ENCODE data around the gene GKN1.
A peak's percentile ranks its signal among the peaks of the same experiment; 100 is the strongest.

Gene GKN1

GRCh38 chr2:68992341-68992740, 17.9 kb downstream of the GKN1 start:
- H3K23ac ChIP-seq (ENCODE audit: low read length) = no peak overlapping the region
- H2BK5ac ChIP-seq (ENCODE audit: low read length) = no peak overlapping the region
- no peak overlapping the region for H2BK120ac ChIP-seq (ENCODE audit: low read depth, low read length)
- no peak overlapping the region for H3K9ac ChIP-seq (ENCODE audit: low read length)
- no peaks in the 10 kb centered on the region for H3K27me3 ChIP-seq (ENCODE audit: insufficient read depth, low read length, poor library complexity)
- H3K4me2 ChIP-seq (ENCODE audit: low read length) = no peak overlapping the region
- no peak overlapping the region for H3K56ac ChIP-seq (ENCODE audit: low read length)
- no peak overlapping the region for H3K18ac ChIP-seq (ENCODE audit: low read length)
- no peak overlapping the region for H4K8ac ChIP-seq (ENCODE audit: low read depth, low read length)
- no peaks in the 10 kb centered on the region for H3K36me3 ChIP-seq (ENCODE audit: control insufficient read depth, insufficient read depth, low read length)
- WGBS (ENCODE audit: extremely low coverage, insufficient coverage, low lambda C conversion rate) = no CpG with 5 or more reads among the region's 5 CpGs
- no peaks in the 10 kb centered on the region for H3K79me2 ChIP-seq (ENCODE audit: control insufficient read depth, insufficient read depth, low read length)
- no peak overlapping the region for H3K27ac ChIP-seq (ENCODE audit: low read depth, low read length)
- no peak overlapping the region for H2AK5ac ChIP-seq (ENCODE audit: low read length)
- no peak overlapping the region for H2BK15ac ChIP-seq (replicated peaks; ENCODE audit: low read depth)
- no peak overlapping the region for H3K4me3 ChIP-seq (ENCODE audit: low read length)
- H3K79me1 ChIP-seq (ENCODE audit: low read length) = no peaks in the 10 kb centered on the region
- H3K4ac ChIP-seq (ENCODE audit: low read depth, low read length) = no peak overlapping the region
- H3K4me1 ChIP-seq (ENCODE audit: control insufficient read depth, low read depth, low read length) = no peaks in the 10 kb centered on the region
- H4K5ac ChIP-seq (ENCODE audit: low read length) = no peak overlapping the region
- no peak for DNase-seq

- DNase-seq = no peak
- no peak overlapping the region for H3K23ac ChIP-seq (ENCODE audit: low read length)
- H2BK120ac ChIP-seq (ENCODE audit: low read depth, low read length) = no peak overlapping the region
- no peak overlapping the region for H3K56ac ChIP-seq (ENCODE audit: low read length)
- no peak overlapping the region for H2AK5ac ChIP-seq (ENCODE audit: low read length)
- no peak overlapping the region for H3K27ac ChIP-seq (ENCODE audit: low read depth, low read length)
- H2BK15ac ChIP-seq (replicated peaks; ENCODE audit: low read depth) = no peak overlapping the region
- no peak overlapping the region for H3K4me2 ChIP-seq (ENCODE audit: low read length)
- no peaks in the 10 kb centered on the region for H3K36me3 ChIP-seq (ENCODE audit: control insufficient read depth, insufficient read depth, low read length)
- H4K8ac ChIP-seq (ENCODE audit: low read depth, low read length) = no peak overlapping the region
- no peak overlapping the region for H2BK5ac ChIP-seq (ENCODE audit: low read length)
- no peaks in the 10 kb centered on the region for H3K4me1 ChIP-seq (ENCODE audit: control insufficient read depth, low read depth, low read length)
- no peak overlapping the region for H3K9ac ChIP-seq (ENCODE audit: low read length)
- H3K27me3 ChIP-seq (ENCODE audit: insufficient read depth, low read length, poor library complexity) = no peaks in the 10 kb centered on the region
- H3K79me2 ChIP-seq (ENCODE audit: control insufficient read depth, insufficient read depth, low read length) = no peaks in the 10 kb centered on the region
- H3K18ac ChIP-seq (ENCODE audit: low read length) = no peak overlapping the region
- H3K4me3 ChIP-seq (ENCODE audit: low read length) = no peak overlapping the region
- no peak overlapping the region for H4K5ac ChIP-seq (ENCODE audit: low read length)
- no CpG with 5 or more reads among the region's 3 CpGs for WGBS (ENCODE audit: extremely low coverage, insufficient coverage, low lambda C conversion rate)
- H3K79me1 ChIP-seq (ENCODE audit: low read length) = no peaks in the 10 kb centered on the region
- H3K4ac ChIP-seq (ENCODE audit: low read depth, low read length) = no peak overlapping the region
Observed at GRCh38 chr2:68992933-68993332, 18.5 kb downstream of the GKN1 start.

GRCh38 chr2:68993660-68994059, 19.2 kb downstream of the GKN1 start:
- Histone ChIP-seq H3K79me1 (ENCODE audit: low read length) (no peaks in the 10 kb centered on the region), H3K56ac (ENCODE audit: low read length) (no peak overlapping the region), H3K4ac (ENCODE audit: low read depth, low read length) (no peak overlapping the region), H4K5ac (ENCODE audit: low read length) (no peak overlapping the region), H3K36me3 (ENCODE audit: control insufficient read depth, insufficient read depth, low read length) (no peaks in the 10 kb centered on the region), H2BK15ac (replicated peaks; ENCODE audit: low read depth) (no peak overlapping the region), H3K9ac (ENCODE audit: low read length) (no peak overlapping the region), H3K18ac (ENCODE audit: low read length) (no peak overlapping the region), H2AK5ac (ENCODE audit: low read length) (no peak overlapping the region), H3K79me2 (ENCODE audit: control insufficient read depth, insufficient read depth, low read length) (no peaks in the 10 kb centered on the region), H3K27me3 (ENCODE audit: insufficient read depth, low read length, poor library complexity) (no peaks in the 10 kb centered on the region), H2BK120ac (ENCODE audit: low read depth, low read length) (no peak overlapping the region), H2BK5ac (ENCODE audit: low read length) (no peak overlapping the region), H3K4me2 (ENCODE audit: low read length) (no peak overlapping the region), H3K23ac (ENCODE audit: low read length) (no peak overlapping the region), H3K27ac (ENCODE audit: low read depth, low read length) (no peak overlapping the region), H4K8ac (ENCODE audit: low read depth, low read length) (no peak overlapping the region), H3K4me3 (ENCODE audit: low read length) (no peak overlapping the region), H3K4me1 (ENCODE audit: control insufficient read depth, low read depth, low read length) (no peaks in the 10 kb centered on the region)
- WGBS (ENCODE audit: extremely low coverage, insufficient coverage, low lambda C conversion rate) = no CpG with 5 or more reads among the region's 7 CpGs
- no peak for DNase-seq

- Histone ChIP-seq H3K79me1 (ENCODE audit: low read length) (no peaks in the 10 kb centered on the region), H3K4ac (ENCODE audit: low read depth, low read length) (no peak overlapping the region), H3K18ac (ENCODE audit: low read length) (no peak overlapping the region), H2BK5ac (ENCODE audit: low read length) (no peak overlapping the region), H3K4me1 (ENCODE audit: control insufficient read depth, low read depth, low read length) (no peaks in the 10 kb centered on the region), H2AK5ac (ENCODE audit: low read length) (no peak overlapping the region), H4K5ac (ENCODE audit: low read length) (no peak overlapping the region), H3K23ac (ENCODE audit: low read length) (no peak overlapping the region), H3K27me3 (ENCODE audit: insufficient read depth, low read length, poor library complexity) (no peaks in the 10 kb centered on the region), H3K56ac (ENCODE audit: low read length) (no peak overlapping the region), H3K79me2 (ENCODE audit: control insufficient read depth, insufficient read depth, low read length) (no peaks in the 10 kb centered on the region), H3K27ac (ENCODE audit: low read depth, low read length) (no peak overlapping the region), H4K8ac (ENCODE audit: low read depth, low read length) (no peak overlapping the region), H3K4me2 (ENCODE audit: low read length) (no peak overlapping the region), H2BK120ac (ENCODE audit: low read depth, low read length) (no peak overlapping the region), H3K36me3 (ENCODE audit: control insufficient read depth, insufficient read depth, low read length) (no peaks in the 10 kb centered on the region), H3K9ac (ENCODE audit: low read length) (no peak overlapping the region), H2BK15ac (replicated peaks; ENCODE audit: low read depth) (no peak overlapping the region), H3K4me3 (ENCODE audit: low read length) (no peak overlapping the region)
- no CpG with 5 or more reads among the region's 4 CpGs for WGBS (ENCODE audit: extremely low coverage, insufficient coverage, low lambda C conversion rate)
- DNase-seq = peak; percentile 51
Observed at GRCh38 chr2:68994864-68995263, 20.4 kb downstream of the GKN1 start.

- Histone ChIP-seq H3K4ac (ENCODE audit: low read depth, low read length) (no peak overlapping the region), H4K5ac (ENCODE audit: low read length) (no peak overlapping the region), H3K36me3 (ENCODE audit: control insufficient read depth, insufficient read depth, low read length) (no peaks in the 10 kb centered on the region), H3K27me3 (ENCODE audit: insufficient read depth, low read length, poor library complexity) (no peaks in the 10 kb centered on the region), H3K79me1 (ENCODE audit: low read length) (no peaks in the 10 kb centered on the region), H3K27ac (ENCODE audit: low read depth, low read length) (no peak overlapping the region), H3K4me2 (ENCODE audit: low read length) (no peak overlapping the region), H3K4me3 (ENCODE audit: low read length) (no peak overlapping the region), H2BK5ac (ENCODE audit: low read length) (no peak overlapping the region), H4K8ac (ENCODE audit: low read depth, low read length) (no peak overlapping the region), H2BK120ac (ENCODE audit: low read depth, low read length) (no peak overlapping the region), H3K23ac (ENCODE audit: low read length) (no peak overlapping the region), H3K18ac (ENCODE audit: low read length) (no peak overlapping the region), H3K56ac (ENCODE audit: low read length) (no peak overlapping the region), H2BK15ac (replicated peaks; ENCODE audit: low read depth) (no peak overlapping the region), H2AK5ac (ENCODE audit: low read length) (no peak overlapping the region), H3K9ac (ENCODE audit: low read length) (no peak overlapping the region), H3K79me2 (ENCODE audit: control insufficient read depth, insufficient read depth, low read length) (no peaks in the 10 kb centered on the region), H3K4me1 (ENCODE audit: control insufficient read depth, low read depth, low read length) (no peaks in the 10 kb centered on the region)
- WGBS (ENCODE audit: extremely low coverage, insufficient coverage, low lambda C conversion rate) = no CpG with 5 or more reads among the region's 3 CpGs
- no peak for DNase-seq
Observed at GRCh38 chr2:68995916-68996315, 21.5 kb downstream of the GKN1 start.

- Histone ChIP-seq H3K4me2 (ENCODE audit: low read length) (no peak overlapping the region), H2BK15ac (replicated peaks; ENCODE audit: low read depth) (no peak overlapping the region), H3K18ac (ENCODE audit: low read length) (no peak overlapping the region), H3K36me3 (ENCODE audit: control insufficient read depth, insufficient read depth, low read length) (no peaks in the 10 kb centered on the region), H3K79me1 (ENCODE audit: low read length) (no peaks in the 10 kb centered on the region), H4K5ac (ENCODE audit: low read length) (no peak overlapping the region), H4K8ac (ENCODE audit: low read depth, low read length) (no peak overlapping the region), H3K56ac (ENCODE audit: low read length) (no peak overlapping the region), H2BK5ac (ENCODE audit: low read length) (no peak overlapping the region), H3K27ac (ENCODE audit: low read depth, low read length) (no peak overlapping the region), H3K79me2 (ENCODE audit: control insufficient read depth, insufficient read depth, low read length) (no peaks in the 10 kb centered on the region), H3K23ac (ENCODE audit: low read length) (no peak overlapping the region), H3K9ac (ENCODE audit: low read length) (no peak overlapping the region), H3K4me1 (ENCODE audit: control insufficient read depth, low read depth, low read length) (no peaks in the 10 kb centered on the region), H3K4ac (ENCODE audit: low read depth, low read length) (no peak overlapping the region), H3K27me3 (ENCODE audit: insufficient read depth, low read length, poor library complexity) (no peaks in the 10 kb centered on the region), H2AK5ac (ENCODE audit: low read length) (no peak overlapping the region), H3K4me3 (ENCODE audit: low read length) (no peak overlapping the region), H2BK120ac (ENCODE audit: low read depth, low read length) (no peak overlapping the region)
- DNase-seq = no peak
Observed at GRCh38 chr2:68997401-68997800, 23.0 kb downstream of the GKN1 start.

Measured in mesendoderm (in vitro differentiated cells).